Erythroblast (primary cell): ENCODE results near the gene LHX8.
"Not testable (repeated sequence)": the region's sequence is repeated elsewhere in the genome, so short reads cannot be mapped to it uniquely, and the experiment has no call there.

Source experiments
- DNase-seq, 2 experiments: peaks; one replicate each; lab custom pipeline; 2025; lab: John Stamatoyannopoulos, UW
- GATA1 ChIP-seq: IDR thresholded peaks from 2 replicates; pipeline ENCODE4 v1.6.1; 2011; ENCODE audit warnings: low read depth, mild to moderate bottlenecking, control low read depth, low read length, moderate library complexity
- POLR2A ChIP-seq: IDR thresholded peaks from 2 replicates; pipeline ENCODE4 v1.6.1; 2011; ENCODE audit warnings: mild to moderate bottlenecking, low read length

Gene LHX8

DNA sequence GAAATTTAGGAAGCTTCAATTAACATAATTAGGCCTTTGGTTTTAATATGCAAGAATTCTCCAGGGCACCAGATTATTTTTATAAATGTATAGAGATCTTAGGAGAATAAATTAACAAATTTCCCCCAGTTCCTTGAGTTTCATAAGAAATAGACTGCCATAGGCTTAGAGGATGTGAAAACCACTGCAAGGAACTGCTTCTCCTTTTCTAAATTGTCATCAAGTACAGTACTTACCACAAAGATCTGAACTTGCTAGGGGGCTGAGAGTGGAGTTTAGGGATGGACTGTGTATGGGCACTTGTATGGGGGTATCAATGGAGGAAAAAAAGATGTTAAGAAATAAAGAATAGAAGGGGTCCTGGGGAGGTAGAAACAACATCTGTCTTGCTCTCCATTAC, 31.1 kb downstream of the LHX8 start:
- DNase-seq: no peak
- TF ChIP-seq POLR2A (no peak), GATA1 (no peak)

DNA sequence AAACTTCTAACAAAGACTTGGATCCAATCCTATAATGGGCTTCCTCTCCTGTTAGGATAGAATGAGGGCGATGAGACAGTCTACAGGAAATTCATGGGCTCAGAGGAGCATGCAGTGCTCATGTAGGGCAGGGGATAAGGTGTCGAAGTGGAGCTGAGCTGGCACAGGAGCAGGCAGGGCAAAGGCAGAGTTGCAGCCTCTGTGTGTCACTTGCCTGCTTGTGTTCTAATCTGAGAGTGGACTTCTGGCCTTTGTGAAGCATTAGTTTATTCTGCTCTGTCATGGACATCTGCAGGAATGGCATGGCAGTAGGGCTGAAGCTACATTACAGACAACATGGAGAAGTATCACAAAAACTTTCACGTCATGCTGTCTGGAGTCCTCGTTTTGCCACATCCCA, 32.6 kb downstream of the LHX8 start:
- TF ChIP-seq POLR2A: no peak
- TF ChIP-seq GATA1: no peak

DNA sequence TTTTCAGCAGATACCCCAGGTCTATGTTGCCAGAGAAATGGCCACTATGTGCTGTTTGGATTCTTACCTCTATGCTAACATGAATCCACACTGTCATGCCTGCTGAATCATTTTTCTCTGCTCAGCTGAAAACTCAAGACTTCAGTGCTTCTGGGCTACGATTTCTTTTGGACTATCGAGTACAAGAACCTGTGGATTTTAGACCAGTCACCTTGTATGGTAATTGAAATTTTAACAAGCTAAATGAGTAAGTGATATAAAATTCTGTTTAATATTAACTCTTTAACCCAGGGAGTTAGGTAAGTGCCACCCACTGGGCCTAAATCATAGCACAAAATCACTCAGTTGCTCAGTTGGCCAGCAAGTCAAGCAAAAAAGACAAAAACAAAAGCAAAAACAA, 35.8 kb downstream of the LHX8 start:
- DNase-seq: no peak
- no peak for TF ChIP-seq POLR2A
- TF ChIP-seq GATA1: no peak

More for the DNA sequence above, 32.6 kb downstream of the LHX8 start:
- no peak for DNase-seq

DNA sequence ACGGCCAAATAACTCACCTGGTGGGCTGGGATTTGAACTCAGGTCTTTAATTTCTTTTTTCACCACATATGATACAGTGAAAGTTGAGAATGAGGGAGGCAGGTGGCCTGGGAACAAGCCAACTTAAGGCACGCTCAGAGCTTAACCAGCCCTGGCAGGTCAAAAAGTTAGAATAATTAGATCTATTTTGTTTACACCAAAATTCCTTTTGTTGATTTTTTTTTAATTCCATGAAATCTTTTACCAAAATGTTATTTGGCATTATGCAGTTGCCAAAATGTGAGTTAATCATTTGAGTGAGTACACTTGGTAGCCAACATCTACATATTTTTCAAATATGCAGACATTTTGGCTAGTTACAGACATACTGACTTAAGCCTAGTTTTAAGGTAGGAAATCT, 36.8 kb downstream of the LHX8 start:
- DNase-seq: no peak
- no peak for TF ChIP-seq POLR2A
- no peak for TF ChIP-seq GATA1

DNA sequence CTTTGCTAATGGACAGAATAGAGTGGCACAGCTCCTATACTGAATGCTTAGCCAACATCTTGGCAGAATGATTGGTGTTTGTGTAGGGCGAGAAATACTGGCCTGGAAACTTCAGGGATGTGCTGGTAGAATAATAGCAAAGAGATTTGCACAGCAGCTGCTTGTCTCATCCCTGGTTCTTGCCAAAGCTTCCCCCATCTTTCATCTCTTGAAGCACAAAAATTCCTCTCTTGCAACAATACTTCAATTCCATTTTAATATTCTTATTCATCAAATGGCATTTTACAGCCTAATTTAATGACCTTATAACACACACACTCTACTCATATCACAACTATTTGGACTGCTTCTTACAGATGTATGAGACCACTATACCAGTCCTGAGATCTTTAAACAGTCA, 37.7 kb downstream of the LHX8 start:
- TF ChIP-seq GATA1 (no peak), POLR2A (no peak)
- DNase-seq: no peak

DNA sequence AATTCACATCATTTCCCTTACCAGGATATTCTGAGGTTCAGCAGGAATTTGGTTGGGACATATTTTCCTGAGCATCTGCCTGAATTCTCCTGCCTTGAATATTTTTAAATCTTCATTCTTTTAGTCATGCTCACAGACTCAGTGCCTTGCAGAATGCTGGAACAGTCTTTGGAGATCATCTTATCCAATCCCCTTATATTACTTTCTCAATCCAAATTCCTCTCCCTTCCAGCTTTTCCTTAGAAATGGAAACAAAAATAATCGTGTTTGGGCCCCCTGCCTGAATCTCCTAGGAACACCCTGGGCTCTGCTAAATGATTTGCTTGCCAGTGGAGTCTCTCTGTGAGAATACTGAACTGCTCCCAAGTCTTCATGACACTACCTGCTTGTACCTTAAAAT, 38.4 kb downstream of the LHX8 start:
- DNase-seq: no peak
- no peak for TF ChIP-seq GATA1
- no peak for TF ChIP-seq POLR2A

DNA sequence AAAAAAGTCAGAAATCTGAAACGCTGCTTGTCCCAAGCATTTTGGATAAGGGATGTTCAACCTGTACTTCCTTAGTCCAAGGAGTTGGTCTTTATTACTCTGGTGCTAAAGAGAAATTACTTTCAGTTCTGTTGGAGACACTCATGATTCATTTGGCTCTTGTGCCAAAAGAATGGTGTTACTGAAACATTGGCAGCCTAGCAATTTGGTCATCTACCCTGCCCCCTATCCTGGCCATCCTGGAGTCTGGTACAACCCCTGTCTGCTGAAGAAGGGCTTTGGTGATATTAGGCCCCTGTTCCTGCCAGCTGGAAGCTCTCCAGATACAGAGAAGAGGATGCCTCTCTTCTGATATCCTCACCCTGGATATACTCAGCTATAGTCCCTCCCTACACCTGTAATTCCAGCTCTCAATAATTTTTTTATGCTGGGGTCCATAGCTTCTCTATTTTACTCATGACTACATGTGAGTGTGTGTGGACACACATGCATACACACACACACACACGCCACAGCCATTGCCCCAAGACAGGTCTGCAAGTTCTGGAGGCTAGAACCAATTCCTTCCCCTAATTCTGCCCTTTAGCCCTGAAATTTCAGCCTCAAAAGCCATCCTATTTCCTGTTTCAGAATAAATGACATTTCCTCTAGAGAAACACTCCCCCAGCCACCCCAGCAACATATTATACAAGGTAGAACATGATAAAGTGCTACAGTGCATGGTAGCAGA, 40.0 kb downstream of the LHX8 start:
- DNase-seq: no peak
- TF ChIP-seq POLR2A: no peak
- no peak for TF ChIP-seq GATA1

DNA sequence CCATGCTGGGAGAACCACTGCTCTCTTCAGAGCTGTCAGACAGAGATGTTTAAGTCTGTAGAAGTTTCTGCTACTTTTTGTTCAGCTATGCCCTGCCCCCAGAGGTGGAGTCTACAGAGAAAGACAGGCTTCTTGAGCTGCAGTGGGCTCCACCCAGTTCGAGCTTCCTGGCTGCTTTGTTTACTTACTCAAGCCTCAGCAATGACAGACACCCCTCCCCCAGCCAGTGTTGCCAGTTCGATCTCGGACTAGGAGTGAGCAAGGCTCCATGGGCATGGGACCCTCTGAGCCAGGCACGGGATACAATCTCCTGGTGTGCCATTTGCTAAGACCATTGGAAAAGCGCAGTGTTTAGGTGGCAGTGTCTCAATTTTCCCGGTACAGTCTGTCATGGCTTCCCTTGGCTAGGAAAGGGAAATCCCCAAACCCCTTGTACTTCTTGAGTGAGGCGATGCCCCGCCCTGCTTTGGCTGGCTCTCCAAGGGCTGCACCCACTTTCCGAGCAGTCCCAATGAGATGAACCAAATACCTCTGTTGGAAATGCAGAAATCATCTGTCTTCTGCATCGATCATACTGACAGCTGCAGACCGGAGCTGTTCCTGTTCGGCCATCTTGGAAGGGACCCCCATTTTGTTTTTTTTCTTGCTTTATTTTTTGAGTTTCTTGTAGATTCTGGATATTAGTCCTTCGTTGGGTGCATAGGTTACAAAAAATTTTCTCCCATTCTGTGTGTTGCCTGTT, 47.2 kb downstream of the LHX8 start:
- not testable (repeated sequence) for DNase-seq

DNA sequence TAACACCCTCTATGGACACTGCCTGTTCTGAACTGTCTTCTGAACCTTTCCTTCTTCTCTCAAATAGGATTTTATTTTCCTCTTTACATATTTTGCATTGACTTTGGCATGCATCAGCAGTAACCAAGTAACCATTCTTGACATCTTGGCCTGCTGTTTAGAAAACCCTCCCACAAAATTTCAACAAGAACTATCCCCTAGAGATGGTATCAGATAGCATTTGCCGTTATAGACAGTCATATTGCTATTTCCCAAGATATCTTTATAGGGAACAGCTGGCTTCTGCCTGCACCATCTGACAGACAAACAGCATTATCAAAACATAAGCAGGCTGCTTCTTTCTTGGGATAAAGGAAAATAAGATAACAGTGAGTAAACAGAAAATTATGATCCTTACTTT, 54.7 kb downstream of the LHX8 start:
- TF ChIP-seq POLR2A (no peak), GATA1 (no peak)
- no peak for DNase-seq

DNA sequence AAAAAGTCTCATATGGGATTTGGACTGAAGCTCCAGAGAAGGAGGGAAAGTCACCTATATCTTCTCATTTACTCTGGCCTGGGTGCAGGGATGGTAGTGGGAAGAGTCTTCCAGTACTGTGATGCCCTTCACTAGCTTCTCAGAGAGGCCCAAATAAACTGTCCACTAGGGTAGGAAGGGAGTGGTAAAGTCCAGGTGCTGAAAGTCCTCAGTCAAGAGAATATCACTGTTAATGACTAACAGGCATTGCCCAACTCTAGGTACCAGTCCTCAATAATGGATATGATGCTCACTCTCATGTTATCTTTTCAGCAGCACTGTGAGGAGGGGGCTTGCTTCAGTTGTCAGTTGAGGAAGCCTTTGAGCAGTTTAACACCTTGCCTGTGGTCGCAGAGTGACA, 64.0 kb downstream of the LHX8 start:
- no peak for TF ChIP-seq POLR2A
- no peak for TF ChIP-seq GATA1
- no peak for DNase-seq

DNA sequence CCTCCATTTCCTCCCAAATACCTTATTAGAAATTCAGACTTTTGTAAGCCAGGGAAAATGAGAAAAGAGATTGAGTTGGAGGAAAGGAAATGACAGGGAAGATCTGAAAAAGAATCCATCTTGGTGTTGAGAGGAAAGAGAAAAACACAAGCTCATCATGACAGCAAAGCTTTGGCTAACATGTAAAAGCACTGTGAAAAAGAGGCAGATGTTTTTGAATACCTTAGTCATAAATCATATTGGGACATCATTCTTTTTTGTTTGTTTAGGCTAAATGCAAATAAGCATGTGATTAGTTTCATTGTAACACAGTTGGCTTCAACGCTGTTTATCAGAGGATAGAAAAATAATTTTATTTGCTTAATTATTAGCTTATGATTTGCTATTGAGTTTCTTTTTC, 64.6 kb downstream of the LHX8 start:
- no peak for DNase-seq
- no peak for TF ChIP-seq POLR2A
- no peak for TF ChIP-seq GATA1

DNA sequence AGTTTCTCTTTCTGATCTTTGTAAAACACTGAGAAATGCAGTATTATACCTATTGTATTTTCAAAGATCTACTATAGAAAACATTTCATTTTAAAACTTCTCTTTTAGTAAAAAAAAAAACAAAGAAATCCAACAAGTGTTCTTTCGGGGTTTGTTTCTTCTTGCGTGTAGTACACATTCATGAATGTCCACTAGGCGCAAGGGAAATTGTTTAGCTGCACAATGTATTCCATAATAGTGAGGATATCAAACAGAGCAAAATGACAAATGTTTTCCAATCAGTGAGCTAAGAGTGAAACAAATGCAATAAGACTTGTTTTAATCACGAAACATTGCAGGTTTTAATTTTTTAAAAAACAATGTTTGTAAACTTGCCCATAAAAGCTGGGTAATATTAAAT, 68.6 kb downstream of the LHX8 start:
- DNase-seq: no peak
- no peak for TF ChIP-seq POLR2A
- no peak for TF ChIP-seq GATA1

DNA sequence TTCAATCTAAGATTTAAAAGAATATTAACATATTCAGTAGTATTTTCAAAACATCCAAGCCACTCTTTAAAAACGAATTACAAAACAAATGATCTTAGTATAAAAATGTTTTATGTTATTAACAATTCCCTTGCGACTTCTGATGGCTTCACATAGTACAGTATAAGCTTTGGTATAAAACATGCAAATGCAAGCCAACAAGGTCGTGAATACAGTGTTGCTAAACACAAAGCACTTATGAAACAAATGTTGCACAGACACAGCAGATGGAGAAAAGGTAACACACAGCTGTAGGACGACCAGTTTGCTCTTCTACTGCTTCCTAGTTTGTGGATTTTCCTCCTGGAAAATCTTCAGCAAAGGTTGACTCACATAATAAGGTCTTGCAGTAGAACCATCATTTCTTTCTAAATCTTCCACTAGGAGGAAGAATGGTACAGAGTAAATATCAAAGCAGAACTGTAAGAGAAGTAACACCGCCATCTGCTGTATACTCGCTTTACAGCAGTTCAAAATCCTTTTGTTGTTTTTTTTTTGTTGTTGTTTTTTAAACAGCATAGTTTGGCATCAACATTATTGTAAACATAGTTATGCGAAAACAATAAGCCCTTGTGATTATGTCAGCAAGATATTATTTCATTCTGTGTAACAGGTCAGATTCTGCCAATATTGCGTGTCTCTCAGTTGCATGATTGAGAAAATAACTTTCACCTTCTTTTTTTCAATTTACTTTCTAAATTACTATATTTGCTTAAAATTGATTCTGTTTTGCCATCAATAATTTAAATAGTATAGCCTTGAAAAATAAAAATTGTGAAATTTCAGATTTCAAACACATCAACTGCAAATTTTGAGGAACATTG, 69.5 kb downstream of the LHX8 start:
- DNase-seq: peak; percentile 18 to 38
- TF ChIP-seq GATA1: no peak
- TF ChIP-seq POLR2A: no peak

DNA sequence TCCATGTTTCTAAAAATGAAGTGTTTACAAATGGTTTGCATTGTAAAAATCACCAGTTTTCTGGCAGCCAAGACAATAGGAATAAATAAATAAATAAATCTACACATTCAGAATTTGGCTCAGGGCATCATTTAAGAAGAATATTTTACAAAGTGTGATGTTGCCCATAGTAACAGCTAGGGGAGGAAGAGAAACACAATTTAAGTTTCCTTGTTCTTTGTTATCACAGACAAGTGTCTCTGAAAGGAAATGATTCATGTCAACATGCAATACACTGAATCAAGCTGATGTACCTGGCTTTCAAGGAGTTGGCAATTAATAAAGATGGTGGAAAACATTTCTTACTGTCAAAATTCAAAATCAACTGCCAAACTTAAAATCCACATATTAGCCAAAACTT, 74.7 kb downstream of the LHX8 start:
- no peak for DNase-seq
- no peak for TF ChIP-seq GATA1
- no peak for TF ChIP-seq POLR2A
